HEK293 (cell line): ENCODE results near the gene FXN.

Experiments
- CTCF ChIA-PET: fragments of 350-600 bp; formaldehyde crosslinking; extraction: SDS; loops from one replicate; lab custom pipeline; 2021; ENCODE audit warnings: antibody characterized with exemption; lab: Yijun Ruan, JAX
- POLR2A ChIA-PET: fragments of 300-600 bp; formaldehyde crosslinking; extraction: SDS; loops from one replicate; lab custom pipeline; 2020; ENCODE audit warnings: antibody characterized with exemption, inconsistent platforms; lab: Yijun Ruan, JAX
- H3K27ac ChIP-seq: fragments of 200-500 bp; sonication (Bioruptor generic); 2 replicates; pipeline ENCODE4 v1.5.1; 2014; ENCODE audit warnings: low read depth, low read length, control low read depth, inconsistent platforms; ENCODE audit errors: extremely low read depth
- H3K36me3 ChIP-seq, 2 experiments: fragments of 200-500 bp in 1 of 2; sonication (Bioruptor generic) in 1 of 2; 1 replicate in 1 of 2; 2 replicates in 1 of 2; pipeline ENCODE4 v1.5.1; 2014 to 2017; ENCODE audit warnings: inconsistent platforms in 2 of 2, low read length in 2 of 2; ENCODE audit not compliant: control insufficient read depth in 2 of 2, insufficient read depth in 1 of 2
- H3K4me1 ChIP-seq: fragments of 200-500 bp; sonication (Bioruptor generic); 2 replicates; pipeline ENCODE4 v1.5.1; 2014; ENCODE audit warnings: mild to moderate bottlenecking, low read length, inconsistent platforms; ENCODE audit not compliant: control insufficient read depth, insufficient read depth
- H3K4me3 ChIP-seq: 2 replicates; pipeline ENCODE4 v1.5.1; 2011; ENCODE audit warnings: low read depth, mild to moderate bottlenecking, control low read depth, low read length, moderate library complexity
- H3K9me3 ChIP-seq: fragments of 200-500 bp; sonication (Bioruptor generic); 2 replicates; pipeline ENCODE4 v1.5.1; 2014; ENCODE audit warnings: low read depth, low read length, inconsistent platforms; ENCODE audit not compliant: control insufficient read depth, insufficient read depth
- GLI2 ChIP-seq: fragments of 450-650 bp; formaldehyde crosslinking; IDR thresholded peaks from 2 replicates; pipeline ENCODE4; 2017; ENCODE audit warnings: missing biosample characterization, missing genetic modification characterization, low read depth, borderline replicate concordance
- HOXA7 ChIP-seq: sonication (generic); formaldehyde crosslinking; IDR thresholded peaks from 2 replicates; pipeline ENCODE4 v1.8.1; 2022; ENCODE audit warnings: missing genetic modification reagents, borderline replicate concordance
- OSR2 ChIP-seq: fragments of 450-650 bp; formaldehyde crosslinking; IDR thresholded peaks from 2 replicates; pipeline ENCODE4 v1.5.1; 2016; ENCODE audit warnings: missing biosample characterization, missing genetic modification characterization
- PRDM1 ChIP-seq: fragments of 450-650 bp; formaldehyde crosslinking; IDR thresholded peaks from 2 replicates; pipeline ENCODE4; 2016; ENCODE audit warnings: missing biosample characterization, missing genetic modification characterization
- PRDM10 ChIP-seq: fragments of 450-650 bp; formaldehyde crosslinking; IDR thresholded peaks from 2 replicates; pipeline ENCODE4 v1.5.1; 2016; ENCODE audit warnings: missing biosample characterization, missing genetic modification characterization
- TRIM28 ChIP-seq: IDR thresholded peaks from 2 replicates; pipeline ENCODE4 v1.6.1; 2011; ENCODE audit warnings: low read length, control low read depth, borderline replicate concordance
- ZIC2 ChIP-seq: fragments of 450-650 bp; formaldehyde crosslinking; IDR thresholded peaks from 2 replicates; pipeline ENCODE4 v1.5.1; 2016; ENCODE audit warnings: missing biosample characterization, missing genetic modification characterization
- ZNF157 ChIP-seq: fragments of 450-650 bp; formaldehyde crosslinking; IDR thresholded peaks from 2 replicates; pipeline ENCODE4 v1.5.1; 2016; ENCODE audit warnings: missing biosample characterization, missing genetic modification characterization
- ZNF16 ChIP-seq: fragments of 450-650 bp; formaldehyde crosslinking; IDR thresholded peaks from 2 replicates; pipeline ENCODE4 v1.5.1; 2016; ENCODE audit warnings: low read depth, missing biosample characterization, missing genetic modification characterization
- ZNF184 ChIP-seq: fragments of 450-650 bp; IDR thresholded peaks from 2 replicates; pipeline ENCODE4 v1.5.1; 2018; ENCODE audit warnings: missing biosample characterization, mild to moderate bottlenecking, missing genetic modification characterization
- ZNF19 ChIP-seq: fragments of 450-650 bp; formaldehyde crosslinking; IDR thresholded peaks from 2 replicates; pipeline ENCODE4; 2016; ENCODE audit warnings: missing biosample characterization, missing genetic modification characterization, low read depth
- ZNF23 ChIP-seq: fragments of 450-650 bp; formaldehyde crosslinking; IDR thresholded peaks from 2 replicates; pipeline ENCODE4 v1.5.1; 2016; ENCODE audit warnings: missing biosample characterization, missing genetic modification characterization, borderline replicate concordance
- ZNF274 ChIP-seq, 2 experiments: fragments of 200-500 bp in 1 of 2; fragments of 450-650 bp in 1 of 2; sonication (Bioruptor generic) in 1 of 2; formaldehyde crosslinking in 1 of 2; IDR thresholded peaks; 2 replicates each; pipeline versions ENCODE4 v1.5.1 to v1.6.1; 2014 to 2016; ENCODE audit warnings: borderline replicate concordance in 1 of 2, inconsistent platforms in 1 of 2, low read length in 1 of 2, missing biosample characterization in 1 of 2, missing genetic modification characterization in 1 of 2
- ZNF473 ChIP-seq: fragments of 450-650 bp; formaldehyde crosslinking; IDR thresholded peaks from 2 replicates; pipeline ENCODE4 v1.5.1; 2017; ENCODE audit warnings: missing biosample characterization, missing genetic modification characterization
- ZNF777 ChIP-seq: fragments of 450-650 bp; formaldehyde crosslinking; IDR thresholded peaks from 2 replicates; pipeline ENCODE4 v1.5.1; 2017; ENCODE audit warnings: missing biosample characterization, missing genetic modification characterization, borderline replicate concordance
- TF ChIP-seq, protein P1 (sequence below): fragments of 450-650 bp; formaldehyde crosslinking; optimal IDR thresholded peaks from 2 replicates; pipeline ENCODE3; 2016; ENCODE audit warnings: missing biosample characterization, mild to moderate bottlenecking, missing genetic modification characterization
- TF ChIP-seq, protein P2 (sequence below): fragments of 450-650 bp; IDR thresholded peaks from 2 replicates; pipeline ENCODE4 v1.5.1; 2018; ENCODE audit warnings: missing biosample characterization, mild to moderate bottlenecking, missing genetic modification characterization
- TF ChIP-seq, protein P3 (sequence below): fragments of 450-650 bp; formaldehyde crosslinking; IDR thresholded peaks from 2 replicates; pipeline ENCODE4 v1.5.1; 2016; ENCODE audit warnings: missing biosample characterization, missing genetic modification characterization
- TF ChIP-seq, protein P4 (sequence below): fragments of 450-650 bp; formaldehyde crosslinking; IDR thresholded peaks from 2 replicates; pipeline ENCODE4 v1.5.1; 2016; ENCODE audit warnings: missing biosample characterization, missing genetic modification characterization, borderline replicate concordance

FXN gene

GRCh38 chr9:68998385-68998784 lies 37.2 kb upstream of the FXN start:
- TF ChIP-seq PRDM1 (tag by site-specific recombination): no peak
- TF ChIP-seq ZNF777: no peak
- no peak for TF ChIP-seq TRIM28
- no peak for TF ChIP-seq ZNF157 (tag by site-specific recombination)
- TF ChIP-seq, protein P1, sequence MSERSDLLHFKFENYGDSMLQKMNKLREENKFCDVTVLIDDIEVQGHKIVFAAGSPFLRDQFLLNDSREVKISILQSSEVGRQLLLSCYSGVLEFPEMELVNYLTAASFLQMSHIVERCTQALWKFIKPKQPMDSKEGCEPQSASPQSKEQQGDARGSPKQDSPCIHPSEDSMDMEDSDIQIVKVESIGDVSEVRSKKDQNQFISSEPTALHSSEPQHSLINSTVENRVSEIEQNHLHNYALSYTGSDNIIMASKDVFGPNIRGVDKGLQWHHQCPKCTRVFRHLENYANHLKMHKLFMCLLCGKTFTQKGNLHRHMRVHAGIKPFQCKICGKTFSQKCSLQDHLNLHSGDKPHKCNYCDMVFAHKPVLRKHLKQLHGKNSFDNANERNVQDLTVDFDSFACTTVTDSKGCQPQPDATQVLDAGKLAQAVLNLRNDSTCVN (tag by site-specific recombination): no peak
- no peak for TF ChIP-seq OSR2 (tag by site-specific recombination)
- TF ChIP-seq GLI2: no peak
- TF ChIP-seq, protein P2, sequence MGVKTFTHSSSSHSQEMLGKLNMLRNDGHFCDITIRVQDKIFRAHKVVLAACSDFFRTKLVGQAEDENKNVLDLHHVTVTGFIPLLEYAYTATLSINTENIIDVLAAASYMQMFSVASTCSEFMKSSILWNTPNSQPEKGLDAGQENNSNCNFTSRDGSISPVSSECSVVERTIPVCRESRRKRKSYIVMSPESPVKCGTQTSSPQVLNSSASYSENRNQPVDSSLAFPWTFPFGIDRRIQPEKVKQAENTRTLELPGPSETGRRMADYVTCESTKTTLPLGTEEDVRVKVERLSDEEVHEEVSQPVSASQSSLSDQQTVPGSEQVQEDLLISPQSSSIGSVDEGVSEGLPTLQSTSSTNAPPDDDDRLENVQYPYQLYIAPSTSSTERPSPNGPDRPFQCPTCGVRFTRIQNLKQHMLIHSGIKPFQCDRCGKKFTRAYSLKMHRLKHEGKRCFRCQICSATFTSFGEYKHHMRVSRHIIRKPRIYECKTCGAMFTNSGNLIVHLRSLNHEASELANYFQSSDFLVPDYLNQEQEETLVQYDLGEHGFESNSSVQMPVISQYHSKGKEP: no peak
- TF ChIP-seq ZNF19 (tag by site-specific recombination): no peak
- no peak for TF ChIP-seq ZNF23 (tag by site-specific recombination)
- TF ChIP-seq, protein P3, sequence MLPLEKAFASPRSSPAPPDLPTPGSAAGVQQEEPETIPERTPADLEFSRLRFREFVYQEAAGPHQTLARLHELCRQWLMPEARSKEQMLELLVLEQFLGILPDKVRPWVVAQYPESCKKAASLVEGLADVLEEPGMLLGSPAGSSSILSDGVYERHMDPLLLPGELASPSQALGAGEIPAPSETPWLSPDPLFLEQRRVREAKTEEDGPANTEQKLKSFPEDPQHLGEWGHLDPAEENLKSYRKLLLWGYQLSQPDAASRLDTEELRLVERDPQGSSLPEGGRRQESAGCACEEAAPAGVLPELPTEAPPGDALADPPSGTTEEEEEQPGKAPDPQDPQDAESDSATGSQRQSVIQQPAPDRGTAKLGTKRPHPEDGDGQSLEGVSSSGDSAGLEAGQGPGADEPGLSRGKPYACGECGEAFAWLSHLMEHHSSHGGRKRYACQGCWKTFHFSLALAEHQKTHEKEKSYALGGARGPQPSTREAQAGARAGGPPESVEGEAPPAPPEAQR (tag by site-specific recombination): no peak
- no peak for TF ChIP-seq ZIC2
- no peak for TF ChIP-seq ZNF274 (IDR thresholded peaks at IDR 0.05; ENCODE audit: low read length)
- TF ChIP-seq ZNF274 (tag by site-specific recombination; IDR thresholded peaks at IDR 0.05; ENCODE audit: borderline replicate concordance): no peak
- TF ChIP-seq PRDM10 (tag by site-specific recombination): no peak
- no peak for TF ChIP-seq ZNF184
- TF ChIP-seq ZNF16 (tag by site-specific recombination): no peak
- ChIA-PET CTCF (interaction anchor here (0.6 to 6.0 kb wide), 5 partner anchors 30 to 492 kb away, joined by 3 to 71 read pairs (median 3); no protein-coding TSS in a partner anchor), POLR2A (interaction anchor here (1.0 to 1.1 kb wide), 2 partner anchors 14 to 294 kb away, joined by 3 read pairs; partner anchors contain the start of gene PIP5K1B)
- Histone ChIP-seq H3K27ac (no peak overlapping the region), H3K4me1 (no peaks in the 10 kb centered on the region), H3K4me3 (no peak overlapping the region), H3K9me3 (no peaks in the 10 kb centered on the region), H3K36me3 (no peaks in the 10 kb centered on the region)

DNA sequence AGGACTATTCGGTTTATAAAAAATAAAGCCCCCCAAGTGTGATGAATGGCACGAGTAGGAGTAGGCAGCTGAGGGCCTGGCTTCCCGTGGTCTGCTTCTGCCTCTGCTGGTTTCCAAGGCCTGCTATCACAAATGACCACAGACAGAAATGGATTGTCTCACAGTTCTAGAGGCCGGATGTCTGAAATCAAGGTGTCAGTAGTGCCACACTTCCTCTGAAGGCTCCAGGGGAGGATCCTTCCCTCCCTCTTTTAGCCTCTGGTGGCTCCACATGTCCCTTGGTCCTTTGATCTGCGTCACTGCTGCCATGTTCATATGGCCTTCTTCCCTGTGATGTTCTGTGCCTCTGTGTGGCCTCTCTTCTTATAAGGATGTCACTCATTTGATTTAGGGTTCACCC lies 36.7 kb upstream of the FXN start:
- H3K36me3 ChIP-seq: no peaks in the 10 kb centered on the region
- POLR2A ChIA-PET: no interaction called here
- CTCF ChIA-PET: interaction anchor here (0.7 to 6.0 kb wide), 16 partner anchors 15 to 430 kb away, joined by 3 to 71 read pairs (median 5); no protein-coding TSS in a partner anchor
- no peak overlapping the region for H3K4me3 ChIP-seq
- no peak overlapping the region for H3K27ac ChIP-seq
- no peaks in the 10 kb centered on the region for H3K9me3 ChIP-seq
- no peak for TF ChIP-seq ZNF473
- TF ChIP-seq, protein P4, sequence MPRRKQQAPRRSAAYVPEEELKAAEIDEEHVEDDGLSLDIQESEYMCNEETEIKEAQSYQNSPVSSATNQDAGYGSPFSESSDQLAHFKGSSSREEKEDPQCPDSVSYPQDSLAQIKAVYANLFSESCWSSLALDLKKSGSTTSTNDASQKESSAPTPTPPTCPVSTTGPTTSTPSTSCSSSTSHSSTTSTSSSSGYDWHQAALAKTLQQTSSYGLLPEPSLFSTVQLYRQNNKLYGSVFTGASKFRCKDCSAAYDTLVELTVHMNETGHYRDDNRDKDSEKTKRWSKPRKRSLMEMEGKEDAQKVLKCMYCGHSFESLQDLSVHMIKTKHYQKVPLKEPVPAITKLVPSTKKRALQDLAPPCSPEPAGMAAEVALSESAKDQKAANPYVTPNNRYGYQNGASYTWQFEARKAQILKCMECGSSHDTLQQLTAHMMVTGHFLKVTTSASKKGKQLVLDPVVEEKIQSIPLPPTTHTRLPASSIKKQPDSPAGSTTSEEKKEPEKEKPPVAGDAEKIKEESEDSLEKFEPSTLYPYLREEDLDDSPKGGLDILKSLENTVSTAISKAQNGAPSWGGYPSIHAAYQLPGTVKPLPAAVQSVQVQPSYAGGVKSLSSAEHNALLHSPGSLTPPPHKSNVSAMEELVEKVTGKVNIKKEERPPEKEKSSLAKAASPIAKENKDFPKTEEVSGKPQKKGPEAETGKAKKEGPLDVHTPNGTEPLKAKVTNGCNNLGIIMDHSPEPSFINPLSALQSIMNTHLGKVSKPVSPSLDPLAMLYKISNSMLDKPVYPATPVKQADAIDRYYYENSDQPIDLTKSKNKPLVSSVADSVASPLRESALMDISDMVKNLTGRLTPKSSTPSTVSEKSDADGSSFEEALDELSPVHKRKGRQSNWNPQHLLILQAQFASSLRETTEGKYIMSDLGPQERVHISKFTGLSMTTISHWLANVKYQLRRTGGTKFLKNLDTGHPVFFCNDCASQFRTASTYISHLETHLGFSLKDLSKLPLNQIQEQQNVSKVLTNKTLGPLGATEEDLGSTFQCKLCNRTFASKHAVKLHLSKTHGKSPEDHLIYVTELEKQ (tag by site-specific recombination): no peak
- TF ChIP-seq HOXA7 (CRISPR knock-in tag): no peak
- TF ChIP-seq, all 188 proteins: peak for 0
- H3K4me1 ChIP-seq: no peaks in the 10 kb centered on the region
